ENCODE results near the gene RAN. TPM values are rescaled to one million over a fixed set of nuclear protein-coding genes. Genes with fewer than 3 reads are reported as not detected.

The RAN gene
- total and polyA plus RNA-seq, 4 donors, result 158 to 304 (median 221) TPM

DNA sequence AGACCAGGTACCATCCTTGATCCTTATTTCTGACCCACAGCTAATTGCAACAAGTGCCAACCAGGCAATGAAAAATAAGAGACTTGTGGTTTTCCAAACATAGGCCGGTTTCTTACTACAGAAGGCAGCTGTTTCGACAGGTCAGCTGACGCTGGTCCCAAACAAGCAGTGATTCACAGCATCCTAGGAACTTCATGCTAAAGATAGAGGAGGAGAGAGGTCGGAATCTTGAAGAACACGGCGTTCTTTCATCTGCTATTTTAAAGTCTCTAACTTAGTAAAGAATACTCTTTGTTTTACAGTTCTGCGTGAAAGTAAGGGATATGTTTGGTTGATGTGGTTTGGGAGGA, 53.8 kb downstream of the RAN start:
- H3K36me3 ChIP-seq (ENCODE audit: control insufficient read depth in 1 of 2, insufficient read depth in 2 of 2, low read length in 1 of 2), result no peaks in the 10 kb centered on the region
- no peaks in the 10 kb centered on the region for H3K4me1 ChIP-seq (ENCODE audit: control insufficient read depth in 1 of 2, insufficient read depth in 2 of 2, low read length in 2 of 2)
- H3K27me3 ChIP-seq (ENCODE audit: control insufficient read depth in 1 of 2, insufficient read depth in 2 of 2, low read length in 1 of 2), result no peaks in the 10 kb centered on the region
- H3K9me3 ChIP-seq (ENCODE audit: control insufficient read depth, low read length), result peaks cover 3% of the 10 kb centered on the region
- 34 to 49% methylated on average over 7 of the region's 7 CpGs for WGBS, 2 donors
- H3K4me3 ChIP-seq (ENCODE audit: low read length in 2 of 2), result no peak overlapping the region
- no peak for ATAC-seq (ENCODE audit: low FRiP score)
- H3K27ac ChIP-seq (ENCODE audit: low read depth in 1 of 2, low read length in 2 of 2), result no peak overlapping the region
- no peak for DNase-seq
- intact Hi-C loops (cut with DNase I), result no loop called here

Other genes with a start within 250 kb of the RAN start
- 1 to 10 TPM in 1 of 2 donors, under 1 TPM in 1; 0.39 to 1.0 TPM for gene RIMBP2, start 155.8 kb upstream of the RAN start, total RNA-seq
- not detected for gene RIMBP2, start 155.8 kb upstream of the RAN start, polyA plus RNA-seq
- gene STX2, start 32.8 kb upstream of the RAN start, total RNA-seq, result 10 to 100 TPM; 30.4 to 31.5 TPM
- 10 to 100 TPM; 15.8 to 21.0 TPM for gene STX2, start 32.8 kb upstream of the RAN start, polyA plus RNA-seq
- gene ADGRD1, start 81.8 kb downstream of the RAN start, total RNA-seq, result 10 to 100 TPM; 59.2 to 97.6 TPM
- gene ADGRD1, start 81.8 kb downstream of the RAN start, polyA plus RNA-seq, result 1 to 10 TPM; 2.1 to 2.9 TPM